ENCODE results near the gene PPP1R17.

PPP1R17 gene

GRCh38 chr7:31702354-31702753 is 15.3 kb downstream of the PPP1R17 start:
- DNase-seq: no peak

GRCh38 chr7:31705377-31705776 is 18.4 kb downstream of the PPP1R17 start:
- DNase-seq: no peak

- DNase-seq: no peak
Observed at GRCh38 chr7:31707089-31707488, 20.1 kb downstream of the PPP1R17 start.

- no peak for DNase-seq
Observed at GRCh38 chr7:31710171-31710570, 23.2 kb downstream of the PPP1R17 start.

GRCh38 chr7:31716355-31716754 is 29.3 kb downstream of the PPP1R17 start:
- DNase-seq: no peak

- DNase-seq: no peak
Observed at GRCh38 chr7:31720366-31720765, 33.4 kb downstream of the PPP1R17 start.

- DNase-seq: no peak
Observed at GRCh38 chr7:31724696-31725095, 37.7 kb downstream of the PPP1R17 start.

GRCh38 chr7:31729195-31729804 is 42.3 kb downstream of the PPP1R17 start:
- DNase-seq: no peak

GRCh38 chr7:31734456-31734855 is 47.4 kb downstream of the PPP1R17 start:
- DNase-seq: no peak

GRCh38 chr7:31735991-31736982 is 49.3 kb downstream of the PPP1R17 start:
- no peak for DNase-seq

- no peak for DNase-seq
Observed at GRCh38 chr7:31741852-31742251, 54.8 kb downstream of the PPP1R17 start.

- DNase-seq: no peak
Observed at GRCh38 chr7:31744294-31744874, 57.4 kb downstream of the PPP1R17 start.

GRCh38 chr7:31747553-31747952 is 60.5 kb downstream of the PPP1R17 start:
- no peak for DNase-seq

- no peak for DNase-seq
Observed at GRCh38 chr7:31748084-31748483, 61.1 kb downstream of the PPP1R17 start.

GRCh38 chr7:31751726-31752125 is 64.7 kb downstream of the PPP1R17 start:
- DNase-seq: no peak
